Articular chondrocyte of knee joint (primary cell): ENCODE measurements around the gene NOB1. TPM values are rescaled to one million over a fixed set of nuclear protein-coding genes. Genes with fewer than 3 reads are reported as not detected.

Source experiments
- small RNA-seq: library from RNA; depleted of rRNA; stranded (forward); fragments of <200 nt; gene quantifications from one replicate; pipeline ENCODE3, GENCODE V24; 2012
- total RNA-seq: library from RNA; depleted of rRNA; stranded (reverse); fragments of >200 nt; gene quantifications from 2 replicates; pipeline ENCODE4 v1.2.3, GENCODE V29; 2012

Gene NOB1
- 33.5 and 43.6 TPM in 2 replicates for total RNA-seq

DNA sequence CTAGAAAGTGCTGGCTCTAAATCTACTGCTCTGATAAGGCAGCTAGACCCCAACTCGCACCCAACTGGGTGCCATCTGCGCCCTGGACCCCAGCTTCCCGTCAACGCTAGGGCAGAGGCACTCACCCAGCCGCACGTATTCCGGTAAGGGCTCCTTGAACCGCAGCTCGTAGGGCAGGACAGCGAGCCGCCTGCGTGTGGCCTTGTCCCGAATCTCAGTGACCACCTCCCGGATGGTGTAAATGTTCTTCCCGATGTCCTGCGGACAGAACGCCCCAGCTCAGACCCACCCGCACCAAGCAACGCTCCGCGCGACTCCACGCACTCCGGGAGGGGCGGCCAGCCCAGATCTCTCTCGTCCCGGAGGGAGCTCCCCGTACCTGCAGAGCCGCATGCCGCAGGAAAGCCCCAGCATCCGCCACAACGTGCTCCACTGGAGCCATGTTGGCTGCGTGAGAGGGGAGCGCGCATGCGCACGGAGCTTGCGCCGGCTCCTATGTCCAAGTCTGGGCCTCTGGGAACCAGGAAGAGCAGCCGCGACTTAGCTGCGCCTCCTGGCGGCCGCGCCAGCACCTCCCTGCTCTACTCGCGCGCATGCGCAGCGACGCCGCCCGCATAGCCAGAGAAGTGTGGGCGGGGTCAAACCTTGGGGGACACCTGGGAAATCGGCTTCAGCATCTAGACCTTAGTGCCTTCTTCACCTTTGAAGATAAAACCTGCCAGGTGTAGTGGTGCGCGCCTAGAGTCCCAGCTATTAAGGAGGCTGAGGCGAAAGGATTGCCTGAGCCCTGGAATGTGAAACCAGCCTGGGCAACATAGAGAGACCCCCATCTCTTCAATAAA, at the start of gene NOB1:
Gene NOB1 (minus strand): TSS at position 458 of the 842 bp plus-strand sequence. CDS start 16 bp downstream, at position 442.

DNA sequence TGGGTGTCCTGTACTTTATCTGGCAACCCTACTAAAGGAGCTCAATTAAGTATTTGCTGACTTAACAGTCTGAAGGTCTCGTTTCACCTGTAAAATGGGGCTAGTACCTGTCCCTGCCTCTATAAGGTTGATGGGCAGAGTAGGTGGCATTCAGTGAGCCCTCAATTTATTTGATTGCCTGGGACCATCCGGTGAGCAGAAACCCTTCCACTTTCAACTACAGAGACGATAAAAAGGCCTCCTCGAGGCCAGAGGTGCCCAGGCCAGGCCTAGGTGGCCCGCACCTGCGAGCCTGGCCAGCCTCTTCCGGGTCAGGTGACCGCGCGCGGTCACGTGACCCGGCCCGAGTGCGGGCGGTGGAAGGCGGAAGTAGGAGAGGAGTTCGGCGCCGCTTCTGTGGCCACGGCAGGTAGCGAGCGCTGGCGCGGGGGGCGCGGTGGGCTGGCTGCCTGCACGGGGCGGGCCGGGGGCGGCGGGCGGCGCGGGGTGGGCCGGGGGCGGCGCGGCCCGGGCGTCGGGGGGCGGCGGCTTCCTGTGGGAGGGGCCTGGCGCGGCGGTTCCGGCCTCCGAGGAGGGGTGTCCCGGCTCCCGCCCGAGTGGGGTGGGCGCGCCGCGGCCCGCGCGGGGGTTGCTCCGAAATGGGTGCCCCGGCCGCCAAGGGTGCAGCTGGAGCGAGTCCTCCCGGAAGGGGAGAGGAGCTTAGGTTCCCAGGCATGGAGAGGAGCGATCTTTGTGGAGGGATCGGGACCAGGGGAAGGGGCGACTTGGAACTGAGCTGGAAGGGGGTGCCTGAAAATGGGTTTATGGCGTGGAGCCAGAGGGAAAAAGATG, 7.5 kb upstream of the NOB1 start, which contains the start of gene WWP2:
Gene WWP2 (plus strand): TSS at position 350 of the 831 bp plus-strand sequence. CDS start 24,679 bp downstream, outside the sequence.

DNA sequence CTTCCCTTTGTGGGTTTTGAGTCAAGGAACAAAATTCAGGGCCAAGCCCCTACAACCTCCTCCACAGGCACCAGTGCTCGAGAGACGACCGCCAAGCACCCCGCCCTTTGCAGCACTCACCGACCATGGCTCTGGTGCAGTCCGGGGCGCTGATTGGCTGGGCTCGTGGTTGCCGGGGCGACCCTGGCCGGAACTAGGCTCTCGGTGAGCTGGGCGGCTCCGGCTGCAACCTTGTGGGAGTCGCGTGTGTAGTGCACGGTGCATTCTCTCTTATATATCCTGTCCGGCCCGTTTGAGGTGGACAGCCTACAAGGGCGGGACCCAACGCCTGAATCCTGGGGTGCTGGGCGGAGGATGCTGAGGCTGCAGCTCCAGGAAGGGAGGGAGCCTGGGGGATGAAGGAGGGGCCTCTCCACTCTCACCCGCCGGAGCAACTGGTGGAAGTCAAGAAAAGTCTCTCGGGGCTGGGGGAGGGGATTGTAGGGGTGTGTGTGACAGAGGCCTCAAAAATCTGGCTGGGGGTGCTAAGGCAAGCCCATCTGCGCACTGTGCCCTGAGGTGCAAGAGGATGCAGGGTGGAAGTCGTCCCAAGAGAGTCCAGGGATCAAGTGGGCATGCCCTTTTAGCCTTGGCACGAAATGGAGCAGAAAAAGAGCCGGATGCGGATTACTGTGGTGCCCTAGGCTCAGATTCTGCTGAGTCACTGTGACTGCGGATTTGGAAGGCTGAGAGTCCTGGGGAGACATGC, 28.2 kb downstream of the NOB1 start, which contains the start of gene NQO1:
Gene NQO1 (minus strand): TSS at position 248 of the 748 bp plus-strand sequence. CDS start 121 bp downstream, at position 127.

Small RNA genes lying within 50 kb of the gene (small RNA-seq; reads per million reads assigned to genes)
- not detected for gene RF00091

Other genes starting within 250 kb of the NOB1 start
- gene NFAT5, start 189.0 kb downstream of the NOB1 start, total RNA-seq: 40.1 and 47.8 TPM in 2 replicates
- 889 and 1,000 TPM in 2 replicates for gene NQO1, start 28.4 kb downstream of the NOB1 start, total RNA-seq
- gene WWP2, start 7.4 kb upstream of the NOB1 start, total RNA-seq: 43.6 and 71.5 TPM in 2 replicates
- 0.65 and 0.86 TPM in 2 replicates for gene CLEC18A, start 196.4 kb upstream of the NOB1 start, total RNA-seq